GM21515 (cell line): ENCODE measurements around the gene KLC1.

Experiments used
- ATAC-seq: cut with Tn5 transposase; IDR thresholded peaks from one replicate; pipeline ENCODE4 v1.9.1; 2021; ENCODE audit not compliant: unreplicated experiment

The KLC1 gene

GRCh38 chr14:103732868-103733620, 104.0 kb downstream of the KLC1 start:
- no peak for ATAC-seq

- ATAC-seq: no peak
Measured at GRCh38 chr14:103733651-103734050, 104.6 kb downstream of the KLC1 start.

DNA sequence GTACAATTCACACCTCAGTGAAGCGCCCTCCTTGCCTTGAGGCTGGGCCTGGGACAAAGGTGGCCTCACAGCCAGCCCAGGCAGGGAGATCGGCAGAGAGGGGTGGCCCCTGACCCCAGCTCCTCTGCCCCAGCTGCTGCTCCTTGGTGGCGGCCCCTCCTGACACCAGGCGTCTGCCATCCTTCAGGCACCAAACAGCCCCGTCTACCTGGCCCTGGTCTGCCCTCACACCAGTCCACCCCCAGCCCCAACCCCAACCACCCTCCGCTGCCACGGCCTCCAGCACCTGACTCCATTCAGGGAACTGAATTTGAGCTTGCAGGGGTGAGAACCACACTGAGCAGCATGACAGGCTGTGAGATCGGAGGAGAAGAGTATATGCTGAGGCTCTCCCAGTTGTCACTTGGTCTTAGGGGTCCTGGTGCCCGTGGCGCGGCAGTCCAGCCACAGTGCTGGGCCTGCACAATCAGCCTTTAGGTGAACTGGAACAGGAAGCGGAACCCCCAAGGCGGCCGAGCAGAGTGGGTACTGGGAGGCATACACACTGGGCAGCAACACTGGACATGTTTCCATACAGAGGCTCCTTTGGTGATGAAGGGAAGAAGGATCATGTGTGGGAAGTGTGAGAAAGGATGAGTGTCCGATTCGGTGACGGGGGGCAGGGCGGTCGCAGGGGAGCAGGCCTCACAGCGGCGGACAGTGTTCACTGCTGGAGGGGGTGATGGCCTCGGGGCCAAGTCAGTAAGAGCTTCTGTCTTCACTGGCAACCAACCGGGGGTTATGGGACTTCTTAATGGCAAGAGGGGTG, 105.3 kb downstream of the KLC1 start:
- no peak for ATAC-seq

- ATAC-seq: no peak
Measured at GRCh38 chr14:103735022-103735421, 106.0 kb downstream of the KLC1 start.

GRCh38 chr14:103735439-103735814, 106.4 kb downstream of the KLC1 start:
- ATAC-seq: no peak

GRCh38 chr14:103735815-103736545, 107.0 kb downstream of the KLC1 start:
- ATAC-seq: no peak

GRCh38 chr14:103736546-103737431, 107.8 kb downstream of the KLC1 start:
- no peak for ATAC-seq

DNA sequence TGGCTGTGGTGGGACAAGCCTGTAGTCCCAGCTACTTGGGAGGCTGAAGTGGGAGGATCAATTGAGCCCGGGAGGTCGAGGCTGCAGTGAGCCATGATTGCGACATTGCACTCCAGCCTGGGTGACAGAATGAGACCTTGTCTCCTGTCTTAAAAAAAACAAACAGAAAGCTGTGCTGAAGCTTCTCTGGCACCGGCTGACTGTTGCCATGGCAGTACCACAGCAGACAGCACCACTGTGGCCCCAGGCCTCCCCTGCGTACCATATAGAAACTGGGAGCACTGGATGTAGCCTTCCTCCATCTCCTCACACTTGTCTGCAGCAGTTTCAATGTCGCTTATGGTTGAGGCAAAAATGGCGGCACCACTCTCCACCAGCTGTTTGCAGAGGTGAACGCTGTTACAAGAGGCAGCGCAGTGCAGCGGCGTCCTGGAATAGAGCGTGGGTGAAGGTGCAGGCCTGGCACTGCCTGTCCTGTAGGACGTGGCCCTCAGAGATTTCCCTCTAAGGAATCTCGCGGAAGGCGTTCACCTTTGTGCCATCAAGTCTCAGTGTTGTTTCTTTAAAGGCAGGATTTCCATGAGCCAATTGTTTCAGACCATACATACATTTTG, 108.5 kb downstream of the KLC1 start:
- ATAC-seq: no peak

- ATAC-seq: no peak
Measured at GRCh38 chr14:103738166-103738565, 109.2 kb downstream of the KLC1 start.

- no peak for ATAC-seq
Measured at GRCh38 chr14:103738701-103739451, 109.9 kb downstream of the KLC1 start.

DNA sequence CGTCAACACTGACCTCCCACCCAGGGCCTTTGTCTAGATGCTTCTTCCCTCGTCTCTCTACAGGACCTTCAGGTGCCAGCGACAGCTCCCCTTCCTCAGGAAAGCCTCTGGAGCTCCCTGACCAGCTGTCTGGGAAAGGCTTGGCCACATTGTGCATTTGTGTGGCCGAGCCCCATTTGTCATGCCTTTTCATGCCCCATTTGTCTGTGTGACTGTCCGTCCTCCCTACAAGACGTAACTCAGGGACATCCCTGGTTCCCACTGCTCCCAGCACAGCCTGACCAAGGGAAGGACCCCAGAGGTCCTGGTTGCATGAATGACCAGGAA, 110.4 kb downstream of the KLC1 start:
- no peak for ATAC-seq

DNA sequence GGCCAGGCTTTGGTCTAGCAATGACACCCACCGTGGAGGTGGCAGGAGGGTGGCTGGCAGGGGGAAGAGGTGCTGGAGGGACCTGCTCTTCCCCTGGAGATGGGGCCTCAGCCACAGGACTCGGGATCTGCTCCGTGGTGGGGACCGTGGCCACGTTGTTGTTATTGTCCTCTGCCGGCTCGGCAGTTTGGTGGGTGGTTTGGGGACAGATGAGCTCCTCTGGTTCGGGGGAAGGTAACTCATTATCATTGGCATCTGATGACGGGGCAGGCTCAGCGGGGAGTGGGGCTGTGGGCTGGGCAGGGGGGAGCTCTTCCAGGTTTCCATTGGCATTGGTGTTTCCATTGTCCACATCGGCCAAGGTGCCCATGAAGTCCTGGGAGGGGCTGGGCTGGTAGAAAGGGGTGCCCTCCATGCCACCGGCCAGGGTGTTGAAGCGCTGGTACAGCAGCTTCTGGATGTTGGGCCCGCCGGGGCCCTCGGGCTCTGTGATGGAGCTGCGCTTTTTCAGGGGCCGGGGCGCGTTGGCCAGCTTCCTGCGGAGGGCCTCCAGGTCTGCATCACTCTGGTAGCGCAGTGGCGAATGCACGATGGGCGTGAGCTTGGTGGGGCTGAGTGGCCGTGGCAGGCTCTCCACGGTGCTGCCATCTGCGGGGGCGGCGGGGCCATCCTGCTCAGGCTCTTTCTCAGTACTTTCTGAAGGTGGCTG, 110.9 kb downstream of the KLC1 start:
- ATAC-seq: no peak

DNA sequence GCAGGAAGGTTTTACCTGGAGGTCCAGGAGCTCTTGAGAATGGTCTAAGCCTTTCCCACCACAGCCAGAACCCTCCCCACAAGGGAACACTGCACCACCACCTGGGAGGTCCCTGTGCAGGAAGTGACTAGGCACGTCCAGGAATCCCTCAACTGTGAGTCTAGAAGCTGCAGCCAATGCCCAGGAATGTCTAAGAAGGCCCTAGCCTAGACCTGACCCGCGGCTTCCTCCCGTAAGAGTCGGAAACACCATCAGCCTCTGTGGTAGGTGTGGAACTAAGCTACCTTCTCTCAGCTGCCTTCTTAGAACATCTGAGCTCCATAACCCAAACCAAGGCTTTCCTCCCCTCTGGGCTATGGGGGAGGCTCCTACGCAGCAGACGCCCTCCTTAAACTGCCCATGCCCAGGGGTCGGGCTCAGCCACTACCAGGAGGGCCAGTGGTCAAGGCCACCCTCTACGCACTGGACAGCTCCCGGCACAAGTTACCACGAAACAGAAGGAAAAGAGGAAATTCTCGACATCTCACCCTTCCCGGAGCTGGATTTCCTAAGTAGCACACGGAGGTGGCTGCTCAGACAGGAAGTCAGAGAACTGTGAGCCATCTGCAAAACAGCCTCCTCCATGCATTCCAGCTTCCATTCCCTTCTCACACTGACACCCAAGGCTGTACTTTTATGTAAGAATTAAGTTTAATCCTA, 112.1 kb downstream of the KLC1 start:
- ATAC-seq: no peak

DNA sequence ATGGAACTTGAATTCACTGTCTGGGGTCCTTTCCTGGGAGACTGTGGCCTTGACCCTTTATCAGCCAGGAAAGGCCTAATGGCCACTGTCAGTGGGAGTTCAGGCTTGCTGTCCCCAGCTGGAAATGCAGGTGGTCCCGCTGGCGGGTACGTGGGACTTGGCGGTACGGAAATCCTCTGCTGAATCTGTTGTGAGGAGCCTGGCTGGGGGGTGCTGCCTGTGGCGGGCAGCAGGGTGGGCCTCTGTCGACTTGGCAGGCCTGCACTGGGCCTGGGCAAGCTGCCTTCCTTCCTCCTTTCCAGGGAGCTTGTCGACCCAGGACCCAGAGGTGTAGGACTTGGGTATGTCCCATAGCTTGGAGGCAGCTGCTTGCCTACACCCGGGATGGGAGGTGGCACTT, 112.9 kb downstream of the KLC1 start:
- ATAC-seq: no peak

DNA sequence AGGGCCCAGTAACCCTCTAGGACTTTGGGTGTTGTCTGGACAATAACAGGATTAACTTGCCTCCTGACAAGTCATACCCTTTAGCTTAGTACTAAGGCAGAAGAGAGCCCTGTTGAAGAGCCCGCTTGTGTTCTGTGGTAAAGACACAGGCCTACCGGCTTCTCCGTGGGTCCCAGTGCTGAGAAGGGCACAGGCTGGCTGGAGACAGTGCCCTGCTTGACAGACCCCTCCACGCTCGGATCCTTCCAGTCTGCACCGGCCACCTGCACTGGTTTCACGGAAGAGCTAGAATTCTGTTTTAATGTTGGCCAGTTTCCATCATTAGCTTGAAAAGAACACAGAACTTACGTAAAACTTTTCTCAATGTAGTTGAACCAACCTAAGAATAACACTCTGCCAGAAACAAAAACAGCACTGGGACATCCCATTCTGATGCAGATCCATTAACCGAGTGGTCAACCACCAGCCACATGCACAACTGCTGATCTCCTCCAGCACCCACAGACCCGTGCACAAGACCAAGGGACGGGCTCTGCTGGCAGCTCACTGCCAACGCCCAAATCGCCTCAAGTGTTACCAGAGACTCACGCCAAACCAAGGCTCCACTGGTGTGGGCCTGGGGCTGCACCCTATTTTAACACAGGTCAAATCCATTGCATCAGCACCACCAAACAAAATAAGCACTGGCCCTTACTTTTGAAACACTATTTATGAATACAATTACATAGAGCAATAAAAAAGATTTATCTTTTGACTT, 113.7 kb downstream of the KLC1 start:
- ATAC-seq: no peak

DNA sequence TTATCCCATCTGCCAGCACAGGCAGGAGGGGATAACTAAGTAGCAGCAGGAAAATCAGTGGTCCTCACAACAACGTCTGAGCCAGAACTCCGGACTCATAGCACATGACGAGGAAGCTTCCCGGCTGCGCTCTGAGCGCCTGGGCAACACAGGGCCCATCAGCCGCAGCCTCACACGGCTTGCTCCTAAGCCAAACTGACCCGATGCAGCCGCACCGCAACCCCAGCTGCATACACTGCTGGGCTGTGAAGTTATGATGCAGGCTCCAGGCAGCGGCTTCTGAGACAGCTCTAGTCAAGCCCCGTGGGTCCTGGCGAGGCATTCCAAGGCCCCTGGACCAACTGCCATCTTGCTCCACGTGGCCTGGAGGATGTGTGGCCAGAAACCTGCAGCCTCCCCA, 114.7 kb downstream of the KLC1 start:
- ATAC-seq: no peak

DNA sequence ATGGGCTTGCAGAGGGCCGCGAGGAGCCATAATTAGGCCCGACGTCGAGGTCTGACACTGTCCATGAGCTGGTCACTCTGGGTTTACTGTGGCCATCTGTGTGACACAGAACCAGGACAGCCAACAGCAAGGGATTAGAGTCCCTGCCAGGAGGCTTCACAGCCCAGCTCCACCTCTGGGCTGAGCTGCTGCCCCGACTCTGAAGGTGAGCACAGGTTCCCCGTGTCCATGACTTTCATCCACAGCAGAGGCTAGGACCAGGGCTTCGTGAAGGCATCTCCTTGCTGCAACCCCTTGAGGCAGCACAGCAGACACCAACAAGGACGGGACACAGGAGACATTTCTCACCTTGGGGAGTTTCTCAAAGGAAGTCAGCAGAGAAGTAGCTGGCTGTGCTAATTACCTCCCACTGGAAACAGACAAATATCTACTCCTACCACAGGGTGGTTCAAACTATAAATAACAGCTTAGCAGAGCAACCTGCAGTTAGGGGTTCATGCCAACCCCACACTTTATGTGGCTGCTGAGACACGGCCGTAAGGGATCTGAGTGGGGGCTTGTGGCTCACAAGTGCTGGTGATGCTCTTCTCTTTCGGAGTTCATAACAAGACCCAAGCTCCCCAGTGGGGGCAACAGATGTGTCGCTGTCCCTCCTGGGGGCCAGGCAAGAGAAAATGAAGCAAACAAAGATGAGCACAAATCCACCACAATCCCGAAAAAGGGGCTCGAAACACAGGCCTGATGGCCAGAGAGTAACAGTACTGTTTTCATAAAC, 115.8 kb downstream of the KLC1 start:
- no peak for ATAC-seq
